HG03175 (cell line): Measurements from ENCODE around the gene CLEC16A.
A peak's percentile ranks its signal among the peaks of the same experiment; 100 is the strongest.
"Not testable (repeated sequence)": the region's sequence is repeated elsewhere in the genome, so short reads cannot be mapped to it uniquely, and the experiment has no call there.

Experiments
- ATAC-seq: cut with Tn5 transposase; IDR thresholded peaks from one replicate; pipeline ENCODE4 v1.9.1; 2021; ENCODE audit warnings: mild to moderate bottlenecking, moderate library complexity; ENCODE audit not compliant: unreplicated experiment

CLEC16A gene

GRCh38 chr16:11205754-11206581 is 261.6 kb downstream of the CLEC16A start:
- ATAC-seq, result no peak

- no peak for ATAC-seq
These were observed 263.3 kb downstream of the CLEC16A start for GRCh38 chr16:11207646-11208045.

- ATAC-seq, result no peak
These were observed 264.7 kb downstream of the CLEC16A start for GRCh38 chr16:11208916-11209665.

GRCh38 chr16:11210260-11210659 is 265.9 kb downstream of the CLEC16A start:
- ATAC-seq, result no peak

- ATAC-seq, result no peak
These were observed 267.0 kb downstream of the CLEC16A start for GRCh38 chr16:11211061-11211976.

GRCh38 chr16:11211977-11212797 is 267.8 kb downstream of the CLEC16A start:
- no peak for ATAC-seq

- ATAC-seq, result no peak
These were observed 268.4 kb downstream of the CLEC16A start for GRCh38 chr16:11212798-11213196.

- ATAC-seq, result no peak
These were observed 269.0 kb downstream of the CLEC16A start for GRCh38 chr16:11213373-11213772.

GRCh38 chr16:11213799-11214198 is 269.4 kb downstream of the CLEC16A start:
- ATAC-seq, result no peak

GRCh38 chr16:11215935-11216556 is 271.7 kb downstream of the CLEC16A start:
- ATAC-seq, result no peak

- ATAC-seq, result no peak
These were observed 273.6 kb downstream of the CLEC16A start for GRCh38 chr16:11217651-11218603.

GRCh38 chr16:11218604-11218962 is 274.2 kb downstream of the CLEC16A start:
- ATAC-seq, result no peak

GRCh38 chr16:11219178-11219577 is 274.8 kb downstream of the CLEC16A start:
- ATAC-seq, result no peak

- not testable (repeated sequence) for ATAC-seq
These were observed 276.1 kb downstream of the CLEC16A start for GRCh38 chr16:11220507-11220906.

- ATAC-seq, result peak; percentile 42
These were observed 279.9 kb downstream of the CLEC16A start for GRCh38 chr16:11224096-11224893.

- peak; percentile 85 for ATAC-seq
These were observed 280.7 kb downstream of the CLEC16A start for GRCh38 chr16:11224894-11225676.
